GM12891 (cell line): ENCODE data around the gene RETN.

Source experiments
- PAX5 ChIP-seq: IDR thresholded peaks from 2 replicates; pipeline ENCODE4 v1.6.1; 2011; ENCODE audit warnings: low read length, moderate library complexity, mild to moderate bottlenecking; ENCODE audit not compliant: insufficient read depth, severe bottlenecking
- POLR2A ChIP-seq: IDR thresholded peaks from 2 replicates; pipeline ENCODE4 v1.6.1; 2011; ENCODE audit warnings: low read depth, low read length, control low read depth
- POLR2AphosphoS5 ChIP-seq: IDR thresholded peaks from 2 replicates; pipeline ENCODE4 v1.6.1; 2011; ENCODE audit warnings: low read depth, low read length, control low read depth
- TAF1 ChIP-seq: IDR thresholded peaks from 2 replicates; pipeline ENCODE4 v1.6.1; 2011; ENCODE audit warnings: low read depth, low read length, control low read depth

GRCh38 chr19:7648265-7649014 lies 20.4 kb upstream of the RETN start:
- no peak for TF ChIP-seq TAF1
- TF ChIP-seq POLR2AphosphoS5: peak; percentile 29; the same call in 1 of the 2 replicates
- no peak for TF ChIP-seq POLR2A
- TF ChIP-seq PAX5: no peak
